IMR-90 (cell line): ENCODE measurements around the gene LAMA3. TPM values are rescaled to one million over a fixed set of nuclear protein-coding genes. Genes with fewer than 3 reads are reported as not detected.

ENCODE experiments used
- ATAC-seq: fragments of 200-7000 bp; cut with Tn5 transposase; 2 replicates; pipeline ENCODE4 v1.9.1; 2020; ENCODE audit warnings: low read depth, mild to moderate bottlenecking, moderate library complexity
- BruUV-seq: library from RNA; stranded (reverse); fragments of 400-500 nt; replicated peaks from 2 replicates; lab custom pipeline; 2021; lab: Mats Ljungman, UMichigan
- CTCF ChIA-PET: fragments of 300-600 bp; formaldehyde crosslinking; extraction: SDS; loops from one replicate; lab custom pipeline; 2021; ENCODE audit warnings: antibody characterized with exemption; lab: Yijun Ruan, JAX
- POLR2A ChIA-PET: fragments of 300-600 bp; sonication (Branson Sonifier 250); formaldehyde crosslinking; loops from one replicate; lab custom pipeline; 2022; ENCODE audit warnings: antibody characterized with exemption; ENCODE audit not compliant: unreplicated experiment; lab: Charles Lee
- DNase-seq: peaks from one replicate; pipeline ENCODE4 v3.0.0; 2013
- H2AFZ ChIP-seq: replicated peaks from 2 replicates; pipeline ENCODE3; 2013; ENCODE audit warnings: low read length, mild to moderate bottlenecking; ENCODE audit not compliant: poor library complexity
- H2AK5ac ChIP-seq: 2 replicates; pipeline ENCODE4 v1.6.1; 2013; ENCODE audit warnings: low read depth, low read length, inconsistent platforms
- H2AK9ac ChIP-seq: replicated peaks from 2 replicates; pipeline ENCODE3; 2013; ENCODE audit warnings: mild to moderate bottlenecking, low read depth, low read length, moderate library complexity; ENCODE audit not compliant: poor library complexity
- H2BK120ac ChIP-seq: 2 replicates; pipeline ENCODE4 v1.6.1; 2013; ENCODE audit warnings: low read depth, low read length, inconsistent platforms
- H2BK15ac ChIP-seq: 3 replicates; pipeline ENCODE4 v1.6.1; 2013; ENCODE audit warnings: low read depth, low read length, inconsistent platforms
- H2BK20ac ChIP-seq: 2 replicates; pipeline ENCODE4 v1.6.1; 2013; ENCODE audit warnings: low read depth, mild to moderate bottlenecking, inconsistent platforms, low read length, moderate library complexity
- H2BK5ac ChIP-seq: 2 replicates; pipeline ENCODE4 v1.6.1; 2013; ENCODE audit warnings: mild to moderate bottlenecking, low read depth, low read length, inconsistent platforms; ENCODE audit not compliant: poor library complexity, severe bottlenecking
- H3K14ac ChIP-seq: replicated peaks from 2 replicates; pipeline ENCODE4 v1.6.1; 2013; ENCODE audit warnings: low read depth, low read length, inconsistent platforms
- H3K18ac ChIP-seq: 2 replicates; pipeline ENCODE4 v1.6.1; 2013; ENCODE audit warnings: low read depth, low read length, control low read depth
- H3K23ac ChIP-seq: 2 replicates; pipeline ENCODE4 v1.6.1; 2013; ENCODE audit warnings: low read depth, low read length, inconsistent platforms
- H3K27ac ChIP-seq: 2 replicates; pipeline ENCODE4 v1.5.1; 2013; ENCODE audit warnings: mild to moderate bottlenecking, control low read depth, low read length; ENCODE audit not compliant: insufficient read depth
- H3K27me3 ChIP-seq: 2 replicates; pipeline ENCODE4 v1.6.1; 2013; ENCODE audit warnings: low read length; ENCODE audit not compliant: control insufficient read depth, insufficient read depth
- H3K36me3 ChIP-seq: 2 replicates; pipeline ENCODE4 v1.6.1; 2013; ENCODE audit warnings: low read length, mixed read lengths; ENCODE audit not compliant: control insufficient read depth, insufficient read depth
- H3K4ac ChIP-seq: 2 replicates; pipeline ENCODE4 v1.6.1; 2013; ENCODE audit warnings: low read depth, low read length, inconsistent platforms
- H3K4me1 ChIP-seq: 2 replicates; pipeline ENCODE4 v1.6.1; 2013; ENCODE audit warnings: low read length, mixed read lengths; ENCODE audit not compliant: control insufficient read depth, insufficient read depth
- H3K4me2 ChIP-seq: 2 replicates; pipeline ENCODE4 v1.6.1; 2013; ENCODE audit warnings: low read depth, mild to moderate bottlenecking, control low read depth, low read length, moderate library complexity
- H3K4me3 ChIP-seq: 2 replicates; pipeline ENCODE4 v1.5.1; 2013; ENCODE audit warnings: low read depth, mild to moderate bottlenecking, control low read depth, low read length, moderate library complexity; ENCODE audit not compliant: insufficient read depth
- H3K56ac ChIP-seq: 2 replicates; pipeline ENCODE4 v1.6.1; 2013; ENCODE audit warnings: low read length, inconsistent platforms; ENCODE audit not compliant: insufficient read depth; ENCODE audit errors: extremely low read depth
- H3K79me1 ChIP-seq, 2 experiments: 2 replicates each; pipeline ENCODE4 v1.6.1; 2013; ENCODE audit warnings: low read length in 2 of 2, inconsistent platforms in 1 of 2, low read depth in 1 of 2
- H3K9ac ChIP-seq: 2 replicates; pipeline ENCODE4 v1.6.1; 2013; ENCODE audit warnings: low read depth, low read length, control low read depth
- H3K9me1 ChIP-seq: 2 replicates; pipeline ENCODE4 v1.6.1; 2013; ENCODE audit warnings: low read length, inconsistent platforms; ENCODE audit not compliant: insufficient read depth
- H3K9me3 ChIP-seq: 2 replicates; pipeline ENCODE4 v1.6.1; 2013; ENCODE audit warnings: low read length; ENCODE audit not compliant: control insufficient read depth, insufficient read depth
- H4K20me1 ChIP-seq: 2 replicates; pipeline ENCODE4 v1.6.1; 2013; ENCODE audit warnings: low read length, inconsistent platforms; ENCODE audit not compliant: insufficient read depth
- H4K5ac ChIP-seq: 2 replicates; pipeline ENCODE4 v1.6.1; 2013; ENCODE audit warnings: mild to moderate bottlenecking, low read depth, low read length, control low read depth
- H4K8ac ChIP-seq, 2 experiments: 2 replicates each; pipeline ENCODE4 v1.6.1; 2013; ENCODE audit warnings: low read depth in 2 of 2, low read length in 2 of 2, control low read depth in 1 of 2, inconsistent platforms in 1 of 2
- H4K91ac ChIP-seq: 2 replicates; pipeline ENCODE4 v1.6.1; 2013; ENCODE audit warnings: low read depth, low read length, inconsistent platforms; ENCODE audit not compliant: insufficient read depth
- BHLHE40 ChIP-seq: fragments of 150-350 bp; IDR thresholded peaks from 2 replicates; pipeline ENCODE4 v1.6.1; 2016; ENCODE audit warnings: mild to moderate bottlenecking, low read depth, low read length
- CEBPB ChIP-seq: IDR thresholded peaks from 2 replicates; pipeline ENCODE4 v1.6.1; 2012; ENCODE audit warnings: low read depth, low read length, improper control_type of control experiment
- CTCF ChIP-seq: conservative IDR thresholded peaks from 2 replicates; pipeline ENCODE4 v1.5.1; 2012; ENCODE audit warnings: mild to moderate bottlenecking, low read depth, low read length, improper control_type of control experiment
- ELK1 ChIP-seq: fragments of 150-350 bp; IDR thresholded peaks from 2 replicates; pipeline ENCODE4 v1.6.1; 2016; ENCODE audit warnings: low read depth, mild to moderate bottlenecking, low read length, moderate library complexity, borderline replicate concordance
- FOS ChIP-seq: fragments of 150-350 bp; IDR thresholded peaks from 2 replicates; pipeline ENCODE4 v1.6.1; 2016; ENCODE audit warnings: low read depth, low read length
- MAFK ChIP-seq: IDR thresholded peaks from 2 replicates; pipeline ENCODE4 v1.6.1; 2012; ENCODE audit warnings: low read depth, low read length, improper control_type of control experiment
- MAZ ChIP-seq: IDR thresholded peaks from 2 replicates; pipeline ENCODE4 v1.6.1; 2012; ENCODE audit warnings: low read depth, mild to moderate bottlenecking, low read length, improper control_type of control experiment, moderate library complexity, borderline replicate concordance
- MXI1 ChIP-seq: IDR thresholded peaks from 2 replicates; pipeline ENCODE4 v1.6.1; 2012; ENCODE audit warnings: low read depth, mild to moderate bottlenecking, low read length, moderate library complexity, borderline replicate concordance
- NFE2L2 ChIP-seq: fragments of 150-350 bp; IDR thresholded peaks from 2 replicates; pipeline ENCODE4 v1.6.1; 2016; ENCODE audit warnings: low read depth, mild to moderate bottlenecking, low read length
- RAD21 ChIP-seq: IDR thresholded peaks from 2 replicates; pipeline ENCODE4 v1.6.1; 2012; ENCODE audit warnings: low read length, improper control_type of control experiment
- RFX5 ChIP-seq: IDR thresholded peaks from 2 replicates; pipeline ENCODE4 v1.8.0; 2012; ENCODE audit warnings: low read depth, mild to moderate bottlenecking, low read length, moderate library complexity
- SMC3 ChIP-seq: fragments of 150-350 bp; IDR thresholded peaks from 2 replicates; pipeline ENCODE4 v1.6.1; 2016; ENCODE audit warnings: low read depth, mild to moderate bottlenecking, antibody characterized with exemption, low read length, moderate library complexity
- USF2 ChIP-seq: fragments of 150-350 bp; IDR thresholded peaks from 2 replicates; pipeline ENCODE4 v1.6.1; 2017; ENCODE audit warnings: mild to moderate bottlenecking, antibody characterized with exemption, low read length, low read depth
- WGBS, 2 experiments: methylation state at CpG; one replicate each; pipeline versions ENCODE4 v1.1.5 to v1.1.7; 2013; ENCODE audit warnings: missing lambda C conversion rate in 2 of 2; ENCODE audit not compliant: insufficient read length in 1 of 2; ENCODE audit errors: extremely low coverage in 2 of 2; 5-methylcytosine and 5-hydroxymethylcytosine counted together
- dilution Hi-C: fragments of 300-500 bp; cut with HindIII; formaldehyde crosslinking; loops from one replicate; pipeline ENCODE4 v1.14.3; 2018; ENCODE audit warnings: low sequenced_read_pairs; ENCODE audit not compliant: unreplicated experiment
- in situ Hi-C: fragments of 300-500 bp; cut with MboI; formaldehyde crosslinking; loops from 3 replicates; pipeline ENCODE4 v1.14.3; 2019; ENCODE audit warnings: low sequenced_read_pairs, inconsistent platforms, mixed read lengths
- intact Hi-C: fragments of 100-400 bp; cut with micrococcal nuclease; formaldehyde crosslinking; loops from 2 replicates; pipeline ENCODE4 v1.10.0; 2022
- polyA plus RNA-seq, 3 experiments: library from polyadenylated mRNA; depleted of rRNA; stranded (reverse); fragments of >200 nt; gene quantifications; 2 replicates each; pipeline ENCODE4 v1.2.3, GENCODE V29; 2012; ENCODE audit warnings: low replicate concordance in 1 of 3
- total RNA-seq: library from RNA; depleted of rRNA; stranded (reverse); fragments of >200 nt; gene quantifications from 2 replicates; pipeline ENCODE4 v1.2.3, GENCODE V29; 2012

LAMA3 gene
- total and polyA plus RNA-seq, 2 of the 4 experiments (the other 2 are of a cell fraction) = 0.18 to 0.19 TPM

GRCh38 chr18:23763343-23763742 lies 74.1 kb downstream of the LAMA3 start:
- ATAC-seq (no peak), DNase-seq (no peak)
- no peak overlapping the region for H3K56ac ChIP-seq
- H3K4me1 ChIP-seq = no peaks in the 10 kb centered on the region; the same call in 1 of the 2 replicates
- H2AK9ac ChIP-seq = no peak overlapping the region
- no peaks in the 10 kb centered on the region for H4K20me1 ChIP-seq
- no peak overlapping the region for H3K4ac ChIP-seq
- H2AK5ac ChIP-seq = no peak overlapping the region
- H3K23ac ChIP-seq = no peak overlapping the region
- no peak overlapping the region for H2BK20ac ChIP-seq
- no peak overlapping the region for H3K18ac ChIP-seq
- in situ Hi-C loops = no loop called here
- H2BK5ac ChIP-seq = no peak overlapping the region
- H2BK15ac ChIP-seq = no peak overlapping the region
- CTCF ChIA-PET = no interaction called here
- H3K27ac ChIP-seq = no peak overlapping the region
- POLR2A ChIA-PET = no interaction called here
- H3K9me3 ChIP-seq = no peaks in the 10 kb centered on the region
- BruUV-seq = no TSS peak
- H4K8ac ChIP-seq = no peak overlapping the region
- no peak overlapping the region for H2BK120ac ChIP-seq
- H3K36me3 ChIP-seq = no peaks in the 10 kb centered on the region
- H3K79me1 ChIP-seq = no peaks in the 10 kb centered on the region
- no peaks in the 10 kb centered on the region for H3K9me1 ChIP-seq
- H2AFZ ChIP-seq = no peak overlapping the region
- intact Hi-C loops = no loop called here
- H3K9ac ChIP-seq = no peak overlapping the region
- H4K91ac ChIP-seq = no peak overlapping the region
- no peak overlapping the region for H4K5ac ChIP-seq
- 92% methylated on average over 2 of the region's 4 CpGs; no CpG with 5 or more reads in 1 of the 2 experiments for WGBS, 2 experiments
- H3K27me3 ChIP-seq = peaks cover 5% of the 10 kb centered on the region; the same call in 1 of the 2 replicates
- H3K4me2 ChIP-seq = no peak overlapping the region
- H3K14ac ChIP-seq = no peak overlapping the region
- TF ChIP-seq USF2 (no peak), SMC3 (no peak), RFX5 (no peak), MAZ (no peak), BHLHE40 (no peak), CTCF (no peak), MAFK (no peak), FOS (no peak), CEBPB (no peak), MXI1 (no peak), ELK1 (no peak), NFE2L2 (no peak), RAD21 (no peak)
- dilution Hi-C loops = no loop called here
- no peak overlapping the region for H3K4me3 ChIP-seq
